NT2/D1 (cell line): ENCODE measurements around the gene SCMH1.
"Not testable (repeated sequence)": the region's sequence is repeated elsewhere in the genome, so short reads cannot be mapped to it uniquely, and the experiment has no call there.

ENCODE experiments used
- DNase-seq: peaks from one replicate; pipeline ENCODE4 v3.0.0-alpha.2; 2011; ENCODE audit warnings: low read depth, low spot score
- H3K27me3 ChIP-seq: 2 replicates; pipeline ENCODE4 v1.6.0; 2011; ENCODE audit warnings: mild to moderate bottlenecking; ENCODE audit not compliant: insufficient read length, insufficient read depth
- H3K36me3 ChIP-seq: 2 replicates; pipeline ENCODE4 v1.6.1; 2011; ENCODE audit warnings: mild to moderate bottlenecking, low read length, mixed read lengths; ENCODE audit not compliant: insufficient read depth, insufficient read length
- H3K4me1 ChIP-seq: 2 replicates; pipeline ENCODE4 v1.5.1; 2011; ENCODE audit not compliant: insufficient read depth, insufficient read length
- H3K4me3 ChIP-seq: 2 replicates; pipeline ENCODE4 v1.5.1; 2011; ENCODE audit warnings: low read depth; ENCODE audit not compliant: insufficient read length
- H3K9ac ChIP-seq: 2 replicates; pipeline ENCODE4 v1.6.0; 2011; ENCODE audit warnings: low read depth; ENCODE audit not compliant: insufficient read length
- H3K9me3 ChIP-seq: 2 replicates; pipeline ENCODE4 v1.5.1; 2011; ENCODE audit warnings: mild to moderate bottlenecking, low read length; ENCODE audit not compliant: insufficient read depth
- SUZ12 ChIP-seq: IDR thresholded peaks from 2 replicates; pipeline ENCODE4 v1.6.1; 2011; ENCODE audit not compliant: insufficient read length, insufficient read depth; ENCODE audit errors: extremely low read depth
- YY1 ChIP-seq: IDR thresholded peaks from 2 replicates; pipeline ENCODE4 v1.6.1; 2011; ENCODE audit not compliant: insufficient read length, insufficient read depth
- ZNF274 ChIP-seq: IDR thresholded peaks from 2 replicates; pipeline ENCODE4 v1.6.1; 2011; ENCODE audit warnings: mild to moderate bottlenecking, low read depth, low read length

The SCMH1 gene

GRCh38 chr1:41213341-41213740, 28.8 kb downstream of the SCMH1 start:
- TF ChIP-seq YY1 (no peak), ZNF274 (no peak), SUZ12 (no peak)
- Histone ChIP-seq H3K27me3 (no peaks in the 10 kb centered on the region), H3K9ac (no peak overlapping the region), H3K4me3 (no peak overlapping the region), H3K9me3 (peaks cover 5% of the 10 kb centered on the region), H3K36me3 (no peaks in the 10 kb centered on the region), H3K4me1 (no peaks in the 10 kb centered on the region)
- no peak for DNase-seq

- DNase-seq, H3K9ac ChIP-seq, H3K36me3 ChIP-seq, H3K9me3 ChIP-seq, H3K4me1 ChIP-seq, H3K27me3 ChIP-seq, H3K4me3 ChIP-seq: not testable (repeated sequence)
Measured at GRCh38 chr1:41211608-41212007, 30.5 kb downstream of the SCMH1 start.

GRCh38 chr1:41207053-41207452, 35.1 kb downstream of the SCMH1 start:
- not testable (repeated sequence) for H3K27me3 ChIP-seq, H3K4me1 ChIP-seq, H3K36me3 ChIP-seq, H3K4me3 ChIP-seq, H3K9ac ChIP-seq, DNase-seq
- H3K9me3 ChIP-seq = peaks cover 37% of the 10 kb centered on the region

GRCh38 chr1:41200728-41201127, 41.4 kb downstream of the SCMH1 start:
- no peaks in the 10 kb centered on the region for H3K36me3 ChIP-seq
- TF ChIP-seq ZNF274 (no peak), SUZ12 (no peak), YY1 (no peak)
- no peaks in the 10 kb centered on the region for H3K27me3 ChIP-seq
- H3K4me1 ChIP-seq = no peaks in the 10 kb centered on the region
- no peak for DNase-seq
- peaks cover 37% of the 10 kb centered on the region for H3K9me3 ChIP-seq
- H3K4me3 ChIP-seq = no peak overlapping the region
- H3K9ac ChIP-seq = no peak overlapping the region

GRCh38 chr1:41199375-41199774, 42.7 kb downstream of the SCMH1 start:
- Histone ChIP-seq H3K9ac (no peak overlapping the region), H3K4me1 (no peaks in the 10 kb centered on the region), H3K36me3 (no peaks in the 10 kb centered on the region), H3K4me3 (no peak overlapping the region), H3K27me3 (no peaks in the 10 kb centered on the region), H3K9me3 (peaks cover 23% of the 10 kb centered on the region)
- DNase-seq = no peak
- no peak for TF ChIP-seq YY1
- TF ChIP-seq ZNF274 = no peak
- TF ChIP-seq SUZ12 = no peak

- Histone ChIP-seq H3K4me3 (no peak overlapping the region), H3K9ac (no peak overlapping the region)
- TF ChIP-seq ZNF274 (no peak), SUZ12 (no peak), YY1 (no peak)
Measured at GRCh38 chr1:41192456-41193178, 49.5 kb downstream of the SCMH1 start.

GRCh38 chr1:41184446-41184845, 57.7 kb downstream of the SCMH1 start:
- TF ChIP-seq SUZ12 (no peak), ZNF274 (no peak), YY1 (no peak)
- no peaks in the 10 kb centered on the region for H3K9me3 ChIP-seq
- no peak overlapping the region for H3K4me3 ChIP-seq
- H3K9ac ChIP-seq = no peak overlapping the region
- DNase-seq = no peak
- H3K36me3 ChIP-seq = no peaks in the 10 kb centered on the region
- no peaks in the 10 kb centered on the region for H3K27me3 ChIP-seq
- no peaks in the 10 kb centered on the region for H3K4me1 ChIP-seq

More at GRCh38 chr1:41192456-41193178, 49.5 kb downstream of the SCMH1 start:
- Histone ChIP-seq H3K4me1 (no peaks in the 10 kb centered on the region), H3K9me3 (no peaks in the 10 kb centered on the region), H3K36me3 (no peaks in the 10 kb centered on the region), H3K27me3 (no peaks in the 10 kb centered on the region)
- DNase-seq = no peak

GRCh38 chr1:41178230-41178629, 63.9 kb downstream of the SCMH1 start:
- not testable (repeated sequence) for H3K4me3 ChIP-seq, H3K9ac ChIP-seq, H3K36me3 ChIP-seq, DNase-seq, H3K4me1 ChIP-seq, H3K27me3 ChIP-seq
- H3K9me3 ChIP-seq = peaks cover 23% of the 10 kb centered on the region
